ENCODE measurements around the gene LPAR5.

DNA sequence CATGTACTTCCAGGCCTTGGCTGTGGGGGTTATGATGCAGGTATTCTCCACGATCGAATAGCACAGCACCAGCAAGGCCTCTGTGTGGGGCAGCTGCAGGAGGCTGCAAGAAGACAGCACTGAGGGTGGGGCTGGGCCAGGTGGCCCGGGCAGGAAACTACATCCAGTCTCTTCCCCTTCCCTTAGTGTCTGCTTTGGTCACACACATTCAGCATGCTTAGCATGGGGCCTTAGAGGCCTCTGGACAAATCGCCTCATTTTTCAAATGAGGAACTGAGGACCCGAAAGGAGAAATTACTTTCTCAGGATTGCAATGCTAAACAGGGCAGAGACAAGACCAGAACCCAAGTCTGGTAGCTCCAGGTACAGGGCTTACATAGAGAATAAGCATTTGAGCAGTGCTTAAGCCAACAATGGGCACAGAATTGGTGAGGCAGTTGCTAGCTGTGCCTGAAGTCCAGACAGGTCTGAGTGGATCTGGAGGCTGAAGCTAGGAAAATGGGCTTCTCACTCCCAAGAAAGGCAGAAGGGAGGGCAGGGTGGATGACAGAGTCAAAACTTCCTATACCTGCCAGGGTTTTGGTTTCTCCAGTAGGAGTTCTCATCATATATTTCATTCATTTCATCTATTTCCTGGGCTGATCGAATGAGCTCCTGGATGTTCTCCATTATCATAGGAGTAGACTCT is 8.0 kb upstream of the LPAR5 start:
- TF ChIP-seq, protein P1, sequence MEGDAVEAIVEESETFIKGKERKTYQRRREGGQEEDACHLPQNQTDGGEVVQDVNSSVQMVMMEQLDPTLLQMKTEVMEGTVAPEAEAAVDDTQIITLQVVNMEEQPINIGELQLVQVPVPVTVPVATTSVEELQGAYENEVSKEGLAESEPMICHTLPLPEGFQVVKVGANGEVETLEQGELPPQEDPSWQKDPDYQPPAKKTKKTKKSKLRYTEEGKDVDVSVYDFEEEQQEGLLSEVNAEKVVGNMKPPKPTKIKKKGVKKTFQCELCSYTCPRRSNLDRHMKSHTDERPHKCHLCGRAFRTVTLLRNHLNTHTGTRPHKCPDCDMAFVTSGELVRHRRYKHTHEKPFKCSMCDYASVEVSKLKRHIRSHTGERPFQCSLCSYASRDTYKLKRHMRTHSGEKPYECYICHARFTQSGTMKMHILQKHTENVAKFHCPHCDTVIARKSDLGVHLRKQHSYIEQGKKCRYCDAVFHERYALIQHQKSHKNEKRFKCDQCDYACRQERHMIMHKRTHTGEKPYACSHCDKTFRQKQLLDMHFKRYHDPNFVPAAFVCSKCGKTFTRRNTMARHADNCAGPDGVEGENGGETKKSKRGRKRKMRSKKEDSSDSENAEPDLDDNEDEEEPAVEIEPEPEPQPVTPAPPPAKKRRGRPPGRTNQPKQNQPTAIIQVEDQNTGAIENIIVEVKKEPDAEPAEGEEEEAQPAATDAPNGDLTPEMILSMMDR (IDR thresholded peaks at IDR 0.05) = no peak
- no peak for TF ChIP-seq EP300 (IDR thresholded peaks at IDR 0.05; ENCODE audit: low read depth)
- no peak for TF ChIP-seq POLR2A (IDR thresholded peaks at IDR 0.05)
- no peak for TF ChIP-seq POLR2AphosphoS5 (IDR thresholded peaks at IDR 0.05)

Data from transverse colon (tissue), 4 donors.